Nephron progenitor cell (in vitro differentiated cells): ENCODE measurements around the gene DPPA5.

Experiments used
- DNase-seq: peaks from one replicate; pipeline ENCODE4 v3.0.0; 2021
- H3K27ac Mint-ChIP-seq: 2 replicates; pipeline ENCODE4 v1.8.0; 2021; ENCODE audit warnings: mild to moderate bottlenecking, moderate library complexity, mixed read lengths
- H3K27me3 Mint-ChIP-seq: 2 replicates; pipeline ENCODE4 v1.8.0; 2021; ENCODE audit warnings: mild to moderate bottlenecking, low read depth, mixed read lengths; ENCODE audit not compliant: poor library complexity
- H3K36me3 Mint-ChIP-seq: 2 replicates; pipeline ENCODE4 v1.8.0; 2021; ENCODE audit warnings: low read depth, mixed read lengths
- H3K4me1 Mint-ChIP-seq: 2 replicates; pipeline ENCODE4 v1.8.0; 2021; ENCODE audit warnings: mixed read lengths
- H3K4me3 Mint-ChIP-seq: 2 replicates; pipeline ENCODE4 v1.8.0; 2021; ENCODE audit warnings: mild to moderate bottlenecking, moderate library complexity, mixed read lengths
- H3K9me3 Mint-ChIP-seq: 2 replicates; pipeline ENCODE4 v1.8.0; 2021; ENCODE audit warnings: mild to moderate bottlenecking, moderate library complexity, mixed read lengths
- TF ChIP-seq, protein P1 (sequence below): fragments of 200-600 bp; sonication (generic); IDR thresholded peaks from 2 replicates; pipeline ENCODE4 v1.5.0; 2021; ENCODE audit warnings: antibody characterized with exemption

The DPPA5 gene

GRCh38 chr6:73368675-73369074 lies 14.6 kb upstream of the DPPA5 start:
- DNase-seq: no peak
- Mint-ChIP-seq H3K36me3 (no peaks in the 10 kb centered on the region), H3K4me1 (no peaks in the 10 kb centered on the region), H3K27ac (no peak overlapping the region), H3K4me3 (no peak overlapping the region), H3K9me3 (peaks cover 31% of the 10 kb centered on the region), H3K27me3 (peaks cover 4% of the 10 kb centered on the region)
- TF ChIP-seq, protein P1, sequence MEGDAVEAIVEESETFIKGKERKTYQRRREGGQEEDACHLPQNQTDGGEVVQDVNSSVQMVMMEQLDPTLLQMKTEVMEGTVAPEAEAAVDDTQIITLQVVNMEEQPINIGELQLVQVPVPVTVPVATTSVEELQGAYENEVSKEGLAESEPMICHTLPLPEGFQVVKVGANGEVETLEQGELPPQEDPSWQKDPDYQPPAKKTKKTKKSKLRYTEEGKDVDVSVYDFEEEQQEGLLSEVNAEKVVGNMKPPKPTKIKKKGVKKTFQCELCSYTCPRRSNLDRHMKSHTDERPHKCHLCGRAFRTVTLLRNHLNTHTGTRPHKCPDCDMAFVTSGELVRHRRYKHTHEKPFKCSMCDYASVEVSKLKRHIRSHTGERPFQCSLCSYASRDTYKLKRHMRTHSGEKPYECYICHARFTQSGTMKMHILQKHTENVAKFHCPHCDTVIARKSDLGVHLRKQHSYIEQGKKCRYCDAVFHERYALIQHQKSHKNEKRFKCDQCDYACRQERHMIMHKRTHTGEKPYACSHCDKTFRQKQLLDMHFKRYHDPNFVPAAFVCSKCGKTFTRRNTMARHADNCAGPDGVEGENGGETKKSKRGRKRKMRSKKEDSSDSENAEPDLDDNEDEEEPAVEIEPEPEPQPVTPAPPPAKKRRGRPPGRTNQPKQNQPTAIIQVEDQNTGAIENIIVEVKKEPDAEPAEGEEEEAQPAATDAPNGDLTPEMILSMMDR: no peak

DNA sequence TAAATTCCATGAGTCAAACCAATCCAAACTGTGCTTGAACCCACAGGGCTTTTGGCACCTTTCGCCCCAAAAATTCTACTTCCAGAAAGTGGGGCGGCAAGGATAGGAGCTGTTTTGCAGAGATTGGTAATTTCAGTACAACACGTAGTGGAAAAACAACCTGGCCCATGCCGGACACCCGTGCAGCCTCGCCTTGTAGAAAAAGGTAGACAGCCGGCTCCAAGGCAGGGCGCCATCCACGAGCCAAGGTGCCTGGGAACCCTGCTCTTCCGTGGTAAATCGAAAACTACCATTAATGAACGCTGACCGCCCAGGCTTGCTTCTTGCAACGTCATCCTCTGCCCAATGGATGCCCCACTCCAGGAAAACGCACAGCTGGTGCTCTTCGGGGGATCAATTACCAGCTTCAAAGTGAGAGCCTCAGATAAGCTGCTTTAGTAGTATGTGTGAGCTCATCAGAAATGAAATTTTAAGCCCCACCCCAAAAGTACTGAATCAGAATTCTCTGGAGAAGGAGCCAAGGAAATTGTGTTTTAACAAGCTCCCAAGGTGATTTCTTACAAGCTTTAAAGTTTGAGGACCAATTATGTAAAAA lies 13.8 kb upstream of the DPPA5 start:
- Mint-ChIP-seq H3K27me3 (peaks cover 4% of the 10 kb centered on the region), H3K9me3 (peaks cover 27% of the 10 kb centered on the region), H3K4me1 (no peaks in the 10 kb centered on the region), H3K4me3 (no peak overlapping the region), H3K36me3 (no peaks in the 10 kb centered on the region), H3K27ac (peak overlapping the region; percentile 15)
- TF ChIP-seq, protein P1: no peak
- DNase-seq: no peak

GRCh38 chr6:73364549-73364948 lies 10.5 kb upstream of the DPPA5 start:
- Mint-ChIP-seq H3K9me3 (peaks cover 4% of the 10 kb centered on the region), H3K4me1 (no peaks in the 10 kb centered on the region), H3K27ac (no peak overlapping the region), H3K4me3 (no peak overlapping the region), H3K36me3 (no peaks in the 10 kb centered on the region), H3K27me3 (peaks cover 4% of the 10 kb centered on the region)
- TF ChIP-seq, protein P1: no peak
- DNase-seq: no peak

DNA sequence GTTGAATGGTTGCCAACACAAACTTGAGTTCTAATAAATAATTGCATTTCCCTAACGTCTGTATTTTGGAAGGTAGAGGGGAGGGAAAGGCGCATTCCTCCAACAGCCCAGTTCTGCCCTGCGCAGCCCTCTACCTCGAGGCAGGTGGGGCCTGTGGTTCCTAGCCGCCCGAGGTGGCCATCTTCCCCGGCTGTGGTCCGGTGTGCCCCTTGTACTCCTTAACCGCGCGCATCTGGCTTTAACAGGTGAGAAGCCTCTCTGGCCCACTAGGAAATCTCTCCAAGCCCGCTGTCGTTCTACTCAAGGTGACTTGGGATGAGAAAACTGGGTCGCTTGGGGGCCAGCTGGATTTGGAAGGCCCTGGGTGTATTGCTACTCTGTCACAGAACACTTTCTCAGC lies 10.0 kb upstream of the DPPA5 start:
- Mint-ChIP-seq H3K36me3 (no peaks in the 10 kb centered on the region), H3K4me1 (no peaks in the 10 kb centered on the region), H3K4me3 (no peak overlapping the region), H3K9me3 (peaks cover 4% of the 10 kb centered on the region), H3K27ac (no peak overlapping the region), H3K27me3 (peaks cover 4% of the 10 kb centered on the region)
- no peak for DNase-seq
- TF ChIP-seq, protein P1: no peak

GRCh38 chr6:73363537-73363875 lies 9.4 kb upstream of the DPPA5 start:
- H3K4me1 Mint-ChIP-seq: no peaks in the 10 kb centered on the region
- H3K27ac Mint-ChIP-seq: no peak overlapping the region
- H3K36me3 Mint-ChIP-seq: no peaks in the 10 kb centered on the region
- no peak overlapping the region for H3K4me3 Mint-ChIP-seq
- H3K27me3 Mint-ChIP-seq: no peaks in the 10 kb centered on the region
- TF ChIP-seq, protein P1: no peak
- peaks cover 4% of the 10 kb centered on the region for H3K9me3 Mint-ChIP-seq
- DNase-seq: no peak

DNA sequence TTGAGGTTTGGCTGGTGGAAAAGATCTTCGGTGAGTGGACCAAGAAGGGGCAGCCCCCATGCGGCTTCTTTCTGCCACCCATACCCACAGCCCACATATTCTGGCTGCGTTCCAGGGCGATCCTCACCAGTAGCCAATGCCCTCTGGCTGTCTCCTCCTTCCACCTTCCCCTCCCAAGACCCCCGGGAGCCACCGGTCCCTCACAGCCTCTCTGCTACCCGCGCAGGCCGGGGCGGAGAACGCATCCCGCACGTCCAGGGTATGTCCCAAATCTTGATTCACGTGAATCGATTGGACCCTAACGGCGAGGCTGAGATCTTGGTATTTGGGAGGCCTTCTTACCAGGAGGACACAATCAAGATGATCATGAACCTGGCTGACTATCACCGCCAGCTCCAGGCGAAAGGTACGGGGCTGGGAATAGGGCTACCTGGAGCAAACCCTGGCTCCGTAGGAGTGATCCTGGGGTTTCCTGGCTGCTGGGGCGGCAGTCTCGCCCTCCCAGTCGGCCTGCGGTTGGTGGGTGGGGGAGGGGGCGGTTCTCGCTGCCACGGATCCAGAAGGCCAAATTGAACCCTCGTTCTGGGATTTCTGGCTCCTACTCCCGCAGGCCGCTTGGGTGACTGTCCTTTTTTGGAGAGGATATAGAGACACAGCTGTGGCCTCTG lies 8.9 kb upstream of the DPPA5 start:
- Mint-ChIP-seq H3K36me3 (no peaks in the 10 kb centered on the region), H3K4me3 (no peak overlapping the region), H3K27ac (no peak overlapping the region), H3K9me3 (peaks cover 4% of the 10 kb centered on the region), H3K27me3 (no peaks in the 10 kb centered on the region), H3K4me1 (no peaks in the 10 kb centered on the region)
- TF ChIP-seq, protein P1: no peak
- DNase-seq: no peak
